ENCODE data around the gene USP34.
A peak's percentile ranks its signal among the peaks of the same experiment; 100 is the strongest.

The USP34 gene

DNA sequence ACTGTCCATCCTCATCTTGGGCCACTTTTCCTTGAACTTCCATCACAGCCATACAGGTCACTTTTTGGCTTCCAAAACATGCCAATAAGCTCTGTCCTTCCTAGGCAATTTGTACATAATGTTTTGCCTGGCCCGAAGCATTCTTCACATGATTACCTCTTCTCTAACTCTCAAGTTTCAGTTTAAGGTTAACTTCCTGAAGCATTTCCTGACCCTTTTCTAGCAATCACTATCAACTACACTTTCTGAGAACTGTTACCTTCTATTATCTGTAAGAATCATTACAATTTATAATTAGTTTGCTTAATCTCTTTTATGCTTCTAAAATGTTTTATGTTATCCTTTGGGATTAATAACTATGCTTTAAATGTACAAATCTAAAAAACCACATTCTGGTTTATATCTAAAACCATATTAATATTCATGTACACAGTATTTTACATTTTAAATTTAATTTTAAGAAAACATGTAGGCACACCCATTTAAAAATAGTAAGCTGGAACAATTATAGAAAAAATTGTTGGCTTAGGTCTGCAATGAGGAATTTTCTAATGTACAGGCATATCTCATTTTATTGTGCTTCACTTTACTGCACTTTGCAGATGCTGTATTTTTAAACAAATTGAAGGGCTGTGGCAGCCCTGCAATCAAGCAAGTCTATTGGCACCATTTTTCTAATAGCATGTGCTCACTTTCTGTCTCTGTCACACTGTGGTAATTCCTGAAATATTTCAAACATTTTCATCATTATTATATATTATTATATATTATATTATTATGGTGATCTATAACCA, 232.5 kb downstream of the USP34 start:
- Histone ChIP-seq H3K36me3 (ENCODE audit: control insufficient read depth in 1 of 2, insufficient read depth in 2 of 2, low read length in 2 of 2) (peaks cover 7 to 35% of the 10 kb centered on the region in 2 donors), H3K27ac (ENCODE audit: low read length) (no peak overlapping the region), H3K4me1 (ENCODE audit: control insufficient read depth in 1 of 2, insufficient read depth in 2 of 2, low read length in 2 of 2) (no peaks in the 10 kb centered on the region), H3K9me3 (ENCODE audit: control insufficient read depth in 1 of 2, low read length in 2 of 2) (no peaks in the 10 kb centered on the region), H3K27me3 (ENCODE audit: low read depth, low read length) (no peaks in the 10 kb centered on the region), H3K4me3 (ENCODE audit: low read depth in 1 of 2, low read length in 2 of 2) (no peak overlapping the region)

DNA sequence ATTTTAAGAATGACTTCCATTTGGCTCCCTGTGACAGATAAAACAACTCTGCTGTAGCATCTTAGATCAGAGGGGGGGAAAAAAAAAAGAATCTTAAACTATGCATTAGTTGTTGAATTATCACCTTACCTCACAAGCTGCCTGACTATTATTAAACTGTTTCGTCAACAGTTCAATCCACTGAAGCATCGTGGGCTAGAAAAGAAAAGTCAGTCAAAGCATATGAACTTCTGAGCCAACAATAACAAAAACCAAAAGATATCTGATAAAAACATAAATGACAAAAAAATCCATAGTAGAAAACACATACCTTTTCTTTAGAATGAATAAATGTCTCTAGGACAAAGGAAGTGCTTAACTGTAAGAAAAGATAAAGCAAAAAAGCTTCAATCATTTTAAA, 235.2 kb downstream of the USP34 start:
- Histone ChIP-seq H3K27ac (ENCODE audit: low read length) (no peak overlapping the region), H3K36me3 (ENCODE audit: control insufficient read depth in 1 of 2, insufficient read depth in 2 of 2, low read length in 2 of 2) (peaks cover 12 to 49% of the 10 kb centered on the region in 2 donors), H3K9me3 (ENCODE audit: control insufficient read depth in 1 of 2, low read length in 2 of 2) (no peaks in the 10 kb centered on the region)

DNA sequence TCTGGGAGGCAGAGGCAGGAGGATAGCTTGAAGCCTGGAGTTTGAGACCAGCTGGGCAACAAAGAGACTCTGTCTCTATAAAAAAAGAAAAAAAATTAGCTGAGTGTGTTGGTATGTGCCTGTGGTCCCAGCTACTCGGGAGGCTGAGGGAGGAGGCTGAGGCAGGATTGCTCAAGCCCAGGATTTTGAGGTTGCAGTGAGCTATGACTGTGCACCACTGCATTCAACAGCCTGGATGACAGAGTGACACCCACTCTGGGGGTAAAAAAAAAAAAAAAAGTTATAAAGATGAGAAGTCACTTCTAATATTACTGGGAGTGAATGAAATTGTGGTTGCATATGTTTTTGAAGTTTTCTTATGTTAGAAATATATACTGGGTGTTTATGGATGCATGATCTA, 237.3 kb downstream of the USP34 start:
- H3K27ac ChIP-seq (ENCODE audit: low read length): no peak overlapping the region
- H3K4me1 ChIP-seq (ENCODE audit: control insufficient read depth in 1 of 2, insufficient read depth in 2 of 2, low read length in 2 of 2): no peaks in the 10 kb centered on the region
- H3K36me3 ChIP-seq (ENCODE audit: control insufficient read depth in 1 of 2, insufficient read depth in 2 of 2, low read length in 2 of 2): peaks cover 22 to 59% of the 10 kb centered on the region in 2 donors
- H3K9me3 ChIP-seq (ENCODE audit: control insufficient read depth in 1 of 2, low read length in 2 of 2): no peaks in the 10 kb centered on the region
- H3K4me3 ChIP-seq (ENCODE audit: low read depth in 1 of 2, low read length in 2 of 2): no peak overlapping the region
- H3K27me3 ChIP-seq (ENCODE audit: low read depth, low read length): no peaks in the 10 kb centered on the region

More for the DNA sequence above, 235.2 kb downstream of the USP34 start:
- H3K27me3 ChIP-seq (ENCODE audit: low read depth, low read length): no peaks in the 10 kb centered on the region
- H3K4me1 ChIP-seq (ENCODE audit: control insufficient read depth in 1 of 2, insufficient read depth in 2 of 2, low read length in 2 of 2): no peaks in the 10 kb centered on the region
- no peak overlapping the region for H3K4me3 ChIP-seq (ENCODE audit: low read depth in 1 of 2, low read length in 2 of 2)

DNA sequence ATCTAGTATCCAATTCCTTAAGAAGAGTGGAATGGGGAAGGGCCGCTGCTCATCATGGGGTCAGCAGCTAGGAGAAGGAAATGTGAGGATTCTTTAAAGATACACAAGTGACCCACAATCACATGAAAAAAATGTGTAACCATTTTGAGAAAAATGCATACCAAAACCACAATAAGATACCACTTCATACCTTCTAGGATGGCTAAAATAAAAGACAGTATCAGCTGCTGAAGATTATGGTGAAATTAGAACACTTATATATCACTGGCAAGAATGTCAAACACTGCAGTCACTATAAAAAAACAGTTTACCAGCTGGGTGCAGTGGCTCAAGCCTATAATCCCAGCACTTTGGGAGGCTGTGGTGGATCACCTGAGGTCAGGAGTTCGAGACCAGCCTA, 241.0 kb downstream of the USP34 start:
- no peaks in the 10 kb centered on the region for H3K27me3 ChIP-seq (ENCODE audit: low read depth, low read length)
- H3K27ac ChIP-seq (ENCODE audit: low read length): no peak overlapping the region
- no peaks in the 10 kb centered on the region for H3K9me3 ChIP-seq (ENCODE audit: control insufficient read depth in 1 of 2, low read length in 2 of 2)
- H3K36me3 ChIP-seq (ENCODE audit: control insufficient read depth in 1 of 2, insufficient read depth in 2 of 2, low read length in 2 of 2): peaks cover 35 to 81% of the 10 kb centered on the region in 2 donors
- H3K4me3 ChIP-seq (ENCODE audit: low read depth in 1 of 2, low read length in 2 of 2): no peak overlapping the region
- no peaks in the 10 kb centered on the region for H3K4me1 ChIP-seq (ENCODE audit: control insufficient read depth in 1 of 2, insufficient read depth in 2 of 2, low read length in 2 of 2)

DNA sequence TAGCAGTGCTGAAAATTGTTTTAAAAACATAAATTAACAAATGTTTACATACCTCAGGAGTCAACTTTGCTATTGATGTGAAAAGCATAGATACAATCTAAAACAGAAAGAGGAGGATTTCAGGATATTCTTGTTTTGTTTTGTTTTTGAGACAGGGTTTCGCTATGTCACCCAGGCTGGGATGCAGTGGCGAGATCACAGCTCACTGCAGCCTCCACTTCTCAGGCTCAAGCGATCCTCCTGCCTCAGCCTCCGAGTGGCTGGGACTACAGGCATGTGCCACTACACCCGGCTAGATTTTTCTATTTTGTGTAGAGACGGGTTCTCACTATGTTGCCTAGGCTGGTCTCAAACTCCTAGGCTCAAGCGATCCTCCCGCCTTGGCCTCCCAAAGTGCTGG, 248.3 kb downstream of the USP34 start:
- no peaks in the 10 kb centered on the region for H3K9me3 ChIP-seq (ENCODE audit: control insufficient read depth in 1 of 2, low read length in 2 of 2)
- H3K4me3 ChIP-seq (ENCODE audit: low read depth in 1 of 2, low read length in 2 of 2): no peak overlapping the region
- no peak overlapping the region for H3K27ac ChIP-seq (ENCODE audit: low read length)
- peaks cover 35 to 52% of the 10 kb centered on the region in 2 donors for H3K36me3 ChIP-seq (ENCODE audit: control insufficient read depth in 1 of 2, insufficient read depth in 2 of 2, low read length in 2 of 2)
- no peaks in the 10 kb centered on the region for H3K27me3 ChIP-seq (ENCODE audit: low read depth, low read length)
- no peaks in the 10 kb centered on the region for H3K4me1 ChIP-seq (ENCODE audit: control insufficient read depth in 1 of 2, insufficient read depth in 2 of 2, low read length in 2 of 2)

DNA sequence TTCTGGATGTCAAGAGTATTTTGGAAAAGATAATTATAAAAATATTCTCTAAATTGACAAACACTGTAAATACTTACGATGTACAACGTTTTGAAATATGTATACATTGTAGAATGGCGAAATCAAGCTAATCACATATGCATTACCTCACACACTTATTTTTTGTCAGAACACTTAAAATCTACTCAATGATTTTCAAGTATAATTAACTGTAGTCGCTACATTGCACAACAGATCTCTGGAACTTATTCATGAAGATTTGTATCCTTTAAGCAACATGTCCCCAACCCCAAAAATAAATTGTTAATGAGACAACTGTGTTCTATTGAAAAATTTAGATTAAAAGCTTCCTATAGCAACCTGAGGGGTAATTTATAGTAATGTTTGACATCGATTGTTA, 249.1 kb downstream of the USP34 start:
- Histone ChIP-seq H3K4me1 (ENCODE audit: control insufficient read depth in 1 of 2, insufficient read depth in 2 of 2, low read length in 2 of 2) (no peaks in the 10 kb centered on the region), H3K9me3 (ENCODE audit: control insufficient read depth in 1 of 2, low read length in 2 of 2) (no peaks in the 10 kb centered on the region), H3K27me3 (ENCODE audit: low read depth, low read length) (no peaks in the 10 kb centered on the region), H3K4me3 (ENCODE audit: low read depth in 1 of 2, low read length in 2 of 2) (no peak overlapping the region), H3K27ac (ENCODE audit: low read length) (no peak overlapping the region), H3K36me3 (ENCODE audit: control insufficient read depth in 1 of 2, insufficient read depth in 2 of 2, low read length in 2 of 2) (peaks cover 29 to 46% of the 10 kb centered on the region in 2 donors)

DNA sequence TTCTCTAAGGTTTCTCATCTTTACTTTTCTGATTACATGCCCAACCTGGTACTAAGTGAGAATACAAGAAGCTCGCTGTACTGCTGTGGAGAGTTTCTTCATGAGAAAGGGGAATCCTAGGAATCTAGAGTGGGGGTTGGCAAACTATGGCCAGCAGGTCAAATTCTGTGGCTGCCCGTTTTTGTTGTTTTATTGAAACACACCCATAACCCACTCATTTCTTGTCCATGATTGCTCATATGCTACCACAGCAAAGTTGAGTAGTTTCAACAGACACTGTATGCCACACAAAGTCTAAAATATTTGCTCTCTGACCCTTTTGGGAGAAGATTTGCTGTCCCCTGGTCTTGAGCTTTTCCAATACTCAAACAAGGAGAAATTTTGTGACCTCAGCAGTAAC, 250.1 kb downstream of the USP34 start:
- Histone ChIP-seq H3K27me3 (ENCODE audit: low read depth, low read length) (no peaks in the 10 kb centered on the region), H3K36me3 (ENCODE audit: control insufficient read depth in 1 of 2, insufficient read depth in 2 of 2, low read length in 2 of 2) (peaks cover 22 to 42% of the 10 kb centered on the region in 2 donors), H3K4me1 (ENCODE audit: control insufficient read depth in 1 of 2, insufficient read depth in 2 of 2, low read length in 2 of 2) (no peaks in the 10 kb centered on the region), H3K27ac (ENCODE audit: low read length) (no peak overlapping the region), H3K4me3 (ENCODE audit: low read depth in 1 of 2, low read length in 2 of 2) (no peak overlapping the region), H3K9me3 (ENCODE audit: control insufficient read depth in 1 of 2, low read length in 2 of 2) (no peaks in the 10 kb centered on the region)

DNA sequence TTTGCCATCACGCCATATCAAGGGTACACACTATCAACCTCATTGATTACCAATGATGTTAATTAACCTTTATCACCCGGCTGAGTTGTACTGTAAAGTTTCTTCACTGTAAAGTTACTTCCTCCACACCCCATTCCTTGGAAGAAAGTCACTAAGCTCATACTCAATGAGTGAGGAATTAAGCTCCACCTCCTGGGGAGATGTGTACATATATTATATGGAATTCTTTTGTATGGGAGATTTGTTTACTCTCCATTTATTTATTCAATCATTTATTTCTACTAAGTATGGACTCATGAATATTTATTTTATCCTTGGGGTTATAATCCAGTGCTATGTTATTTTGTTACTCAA, 252.1 kb downstream of the USP34 start:
- Histone ChIP-seq H3K4me1 (ENCODE audit: control insufficient read depth in 1 of 2, insufficient read depth in 2 of 2, low read length in 2 of 2) (no peaks in the 10 kb centered on the region), H3K27me3 (ENCODE audit: low read depth, low read length) (no peaks in the 10 kb centered on the region), H3K27ac (ENCODE audit: low read length) (peak overlapping the region; percentile 54), H3K36me3 (ENCODE audit: control insufficient read depth in 1 of 2, insufficient read depth in 2 of 2, low read length in 2 of 2) (peaks cover 36 to 45% of the 10 kb centered on the region in 2 donors), H3K4me3 (ENCODE audit: low read depth in 1 of 2, low read length in 2 of 2) (no peak overlapping the region), H3K9me3 (ENCODE audit: control insufficient read depth in 1 of 2, low read length in 2 of 2) (no peaks in the 10 kb centered on the region)

DNA sequence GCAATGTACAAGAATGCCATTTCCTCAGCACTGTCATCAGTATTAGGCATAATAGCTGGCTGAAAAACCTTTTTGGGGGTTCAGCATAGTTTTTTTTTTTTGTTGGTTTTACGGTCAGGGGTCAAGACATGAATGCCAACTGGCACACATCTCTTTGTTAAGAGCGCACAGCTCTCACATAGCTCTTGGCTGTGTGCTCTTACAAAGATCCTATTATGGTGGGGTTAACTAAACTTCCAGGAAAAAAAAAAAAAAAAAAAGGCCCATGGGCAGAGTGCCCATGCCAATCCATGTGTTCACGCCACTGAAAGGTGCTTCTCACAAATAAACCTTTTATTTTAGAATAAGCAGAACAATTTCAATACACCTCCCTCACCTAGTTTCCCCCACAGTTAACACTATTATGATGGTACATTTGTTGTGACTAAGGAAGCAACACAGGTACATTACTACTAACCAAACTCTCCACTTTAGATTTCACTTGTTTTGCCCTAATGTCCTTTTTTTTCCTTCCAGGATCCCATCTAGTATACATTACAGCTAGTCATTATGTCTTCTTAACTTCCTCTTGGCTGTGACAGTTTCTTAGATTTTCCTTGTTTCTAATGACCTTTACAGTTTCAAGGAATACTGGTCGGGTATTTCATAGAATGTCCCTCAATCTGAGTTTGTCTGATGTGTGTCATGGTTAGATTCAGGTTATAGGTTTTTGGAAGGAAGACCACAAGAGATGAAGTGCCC, 252.6 kb downstream of the USP34 start:
- H3K27ac ChIP-seq (ENCODE audit: low read length): peak overlapping the region; percentile 54
- no peak overlapping the region for H3K4me3 ChIP-seq (ENCODE audit: low read depth in 1 of 2, low read length in 2 of 2)
- no peaks in the 10 kb centered on the region for H3K27me3 ChIP-seq (ENCODE audit: low read depth, low read length)
- no peaks in the 10 kb centered on the region for H3K9me3 ChIP-seq (ENCODE audit: control insufficient read depth in 1 of 2, low read length in 2 of 2)
- no peaks in the 10 kb centered on the region for H3K4me1 ChIP-seq (ENCODE audit: control insufficient read depth in 1 of 2, insufficient read depth in 2 of 2, low read length in 2 of 2)
- peaks cover 36 to 46% of the 10 kb centered on the region in 2 donors for H3K36me3 ChIP-seq (ENCODE audit: control insufficient read depth in 1 of 2, insufficient read depth in 2 of 2, low read length in 2 of 2)

DNA sequence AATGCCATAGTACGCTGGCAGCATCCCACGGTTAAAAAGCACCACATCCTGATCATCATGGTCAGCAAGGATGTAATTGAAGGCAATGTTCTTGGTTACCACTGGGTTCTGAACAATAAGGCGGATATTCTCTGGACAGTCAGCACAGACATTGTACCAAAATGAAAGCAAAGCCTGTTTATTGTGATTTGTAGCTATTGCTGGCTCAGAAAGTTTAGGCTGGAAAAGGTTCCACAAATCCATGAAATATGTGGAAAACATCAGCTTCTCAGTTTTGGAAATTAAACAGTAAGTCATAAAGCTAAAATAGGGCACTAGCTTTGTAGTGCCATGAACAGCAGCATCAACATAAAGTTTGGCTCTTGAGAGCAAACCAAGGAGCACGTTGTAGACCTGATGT, 256.7 kb downstream of the USP34 start:
- Histone ChIP-seq H3K4me1 (ENCODE audit: control insufficient read depth in 1 of 2, insufficient read depth in 2 of 2, low read length in 2 of 2) (no peaks in the 10 kb centered on the region), H3K9me3 (ENCODE audit: control insufficient read depth in 1 of 2, low read length in 2 of 2) (no peaks in the 10 kb centered on the region), H3K27ac (ENCODE audit: low read length) (no peak overlapping the region), H3K27me3 (ENCODE audit: low read depth, low read length) (no peaks in the 10 kb centered on the region), H3K36me3 (ENCODE audit: control insufficient read depth in 1 of 2, insufficient read depth in 2 of 2, low read length in 2 of 2) (peaks cover 18 to 41% of the 10 kb centered on the region in 2 donors), H3K4me3 (ENCODE audit: low read depth in 1 of 2, low read length in 2 of 2) (no peak overlapping the region)

DNA sequence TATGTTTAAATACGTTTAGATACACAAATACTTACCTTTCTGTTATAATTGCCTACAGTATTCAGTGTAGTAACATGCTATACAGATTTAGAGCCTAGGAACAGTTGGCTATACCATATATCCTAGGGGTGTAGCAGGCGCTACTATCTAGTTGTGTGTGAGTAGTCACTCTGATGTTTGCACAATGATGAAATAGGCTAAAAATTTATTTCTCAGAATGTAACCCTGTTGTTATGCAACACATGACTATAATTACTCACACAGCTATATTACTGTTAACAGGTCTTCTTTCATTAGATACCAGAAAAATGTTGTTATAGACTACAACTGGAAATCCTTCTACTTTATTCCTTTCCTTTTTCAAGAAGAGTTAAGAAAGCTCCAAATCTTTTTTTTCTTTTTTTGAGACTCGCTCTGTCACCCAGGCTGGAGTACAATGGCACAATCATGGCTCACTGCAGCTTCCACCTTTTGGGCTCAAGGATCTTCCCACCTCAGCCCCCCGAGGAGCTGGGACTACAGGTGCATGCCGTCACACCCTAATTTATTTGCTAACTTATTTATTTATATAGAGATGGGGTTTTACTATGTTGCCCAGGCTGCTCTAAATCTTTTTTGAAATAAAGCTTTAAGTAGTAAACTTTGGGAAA, 260.4 kb downstream of the USP34 start:
- peaks cover 37 to 57% of the 10 kb centered on the region in 2 donors for H3K36me3 ChIP-seq (ENCODE audit: control insufficient read depth in 1 of 2, insufficient read depth in 2 of 2, low read length in 2 of 2)
- no peaks in the 10 kb centered on the region for H3K27me3 ChIP-seq (ENCODE audit: low read depth, low read length)
- no peak overlapping the region for H3K27ac ChIP-seq (ENCODE audit: low read length)
- no peak overlapping the region for H3K4me3 ChIP-seq (ENCODE audit: low read depth in 1 of 2, low read length in 2 of 2)
- no peaks in the 10 kb centered on the region for H3K4me1 ChIP-seq (ENCODE audit: control insufficient read depth in 1 of 2, insufficient read depth in 2 of 2, low read length in 2 of 2)
- no peaks in the 10 kb centered on the region for H3K9me3 ChIP-seq (ENCODE audit: control insufficient read depth in 1 of 2, low read length in 2 of 2)
